ENCODE results near the gene SHC1.
A peak's percentile ranks its signal among the peaks of the same experiment; 100 is the strongest.

Gene SHC1

GRCh38 chr1:155008015-155008941, 37.7 kb upstream of the SHC1 start:
- DNase-seq = peak in 3 of 4 experiments; percentile 32 to 70 (median 62)

DNA sequence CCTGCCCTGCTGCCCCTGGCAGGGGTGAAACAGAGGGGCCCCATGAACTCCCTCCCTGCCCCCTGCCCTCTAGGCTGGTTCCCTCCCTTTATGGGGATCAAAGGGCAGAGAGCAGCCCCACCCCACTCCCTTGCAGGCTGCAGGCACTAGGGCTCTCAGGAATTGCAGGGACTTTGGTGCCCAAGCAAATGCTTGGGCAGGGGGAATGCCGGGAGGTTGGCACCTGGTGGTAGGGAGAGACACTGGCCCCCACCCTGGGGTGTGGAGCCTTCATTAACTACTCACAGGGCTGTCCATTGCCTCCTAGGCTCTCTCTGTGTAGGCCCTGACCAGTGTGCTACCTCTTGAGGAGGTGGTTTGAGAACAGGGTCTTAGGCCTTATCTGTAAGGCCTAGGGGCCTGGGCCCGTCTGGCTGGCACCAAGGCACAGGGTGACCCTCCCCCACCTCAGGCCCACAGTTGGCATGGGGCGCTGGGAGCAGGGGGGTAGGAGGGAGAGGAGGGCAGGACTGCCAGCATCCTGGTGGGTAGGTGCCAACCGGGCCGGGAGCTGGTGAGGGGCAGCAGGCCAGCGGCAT, 36.8 kb upstream of the SHC1 start:
- no peak for DNase-seq

DNA sequence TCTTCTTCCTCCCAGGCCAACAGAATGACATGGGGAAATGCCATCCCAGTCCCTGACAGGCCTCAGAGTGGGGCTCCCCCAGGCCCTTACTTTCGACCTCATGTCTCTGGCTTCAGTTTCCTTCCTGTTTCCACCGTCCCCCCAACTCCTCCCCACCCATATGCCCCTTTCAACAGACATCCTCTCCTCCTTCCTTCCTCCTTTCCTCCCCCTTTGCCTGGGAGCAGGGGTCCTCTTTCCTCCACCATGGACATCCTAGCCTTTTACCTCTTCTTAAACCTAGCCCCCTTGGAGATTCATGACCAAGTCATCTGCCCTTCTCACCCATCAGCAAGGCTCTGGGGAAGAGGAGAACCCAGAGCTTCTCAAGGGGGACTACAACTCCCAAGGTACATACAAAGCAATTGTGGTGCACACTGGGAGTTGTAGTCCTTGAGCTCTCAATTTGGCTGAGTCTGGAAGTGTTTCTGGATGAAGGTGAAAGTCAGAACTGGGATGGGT, 36.1 kb upstream of the SHC1 start:
- peak in 3 of 4 experiments; percentile 73 to 75 (median 74) for DNase-seq

GRCh38 chr1:155005076-155006011, 34.8 kb upstream of the SHC1 start:
- peak in 3 of 4 experiments; percentile 49 to 62 (median 60) for DNase-seq

- DNase-seq = no peak
Observed at GRCh38 chr1:155004352-155005075, 34.0 kb upstream of the SHC1 start.

- peak in 2 of 4 experiments; percentile 54 to 56 for DNase-seq
Observed at GRCh38 chr1:155003766-155004351, 33.3 kb upstream of the SHC1 start.

DNA sequence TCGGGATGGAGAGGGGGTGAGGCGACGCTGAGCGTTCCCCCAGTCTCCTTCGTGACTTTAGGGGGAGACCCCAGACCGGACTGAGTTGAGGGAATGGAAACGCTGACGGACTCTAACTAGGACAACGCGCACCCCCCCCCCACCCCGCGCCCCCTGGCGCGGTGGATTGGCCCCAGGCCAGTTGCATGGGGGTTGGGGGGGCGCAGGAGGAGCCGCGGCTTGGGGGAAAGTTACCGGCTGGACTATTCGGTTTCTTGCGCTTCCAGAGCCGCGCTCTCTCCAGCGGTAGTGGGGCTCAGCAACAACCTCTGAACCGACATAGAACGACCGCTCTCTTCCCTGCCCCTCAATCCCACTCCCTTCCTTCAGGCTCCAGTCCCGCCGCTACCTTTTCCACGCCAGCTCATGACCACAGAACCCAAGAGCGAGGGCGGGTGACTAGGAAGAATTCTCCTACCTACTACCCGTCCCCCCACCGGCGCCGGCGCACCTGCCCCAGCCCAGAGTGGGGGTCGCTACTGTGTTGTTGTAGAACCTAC, 32.7 kb upstream of the SHC1 start:
- DNase-seq = peak in 1 of 4 experiments; percentile 36

GRCh38 chr1:155002464-155003226, 32.1 kb upstream of the SHC1 start, which contains the start of gene ZBTB7B:
Gene ZBTB7B (plus strand): TSS chr1:155002802. CDS start chr1:155014661, 11,859 bp downstream.
- DNase-seq = peak in 2 of 4 experiments; percentile 44 to 62

DNA sequence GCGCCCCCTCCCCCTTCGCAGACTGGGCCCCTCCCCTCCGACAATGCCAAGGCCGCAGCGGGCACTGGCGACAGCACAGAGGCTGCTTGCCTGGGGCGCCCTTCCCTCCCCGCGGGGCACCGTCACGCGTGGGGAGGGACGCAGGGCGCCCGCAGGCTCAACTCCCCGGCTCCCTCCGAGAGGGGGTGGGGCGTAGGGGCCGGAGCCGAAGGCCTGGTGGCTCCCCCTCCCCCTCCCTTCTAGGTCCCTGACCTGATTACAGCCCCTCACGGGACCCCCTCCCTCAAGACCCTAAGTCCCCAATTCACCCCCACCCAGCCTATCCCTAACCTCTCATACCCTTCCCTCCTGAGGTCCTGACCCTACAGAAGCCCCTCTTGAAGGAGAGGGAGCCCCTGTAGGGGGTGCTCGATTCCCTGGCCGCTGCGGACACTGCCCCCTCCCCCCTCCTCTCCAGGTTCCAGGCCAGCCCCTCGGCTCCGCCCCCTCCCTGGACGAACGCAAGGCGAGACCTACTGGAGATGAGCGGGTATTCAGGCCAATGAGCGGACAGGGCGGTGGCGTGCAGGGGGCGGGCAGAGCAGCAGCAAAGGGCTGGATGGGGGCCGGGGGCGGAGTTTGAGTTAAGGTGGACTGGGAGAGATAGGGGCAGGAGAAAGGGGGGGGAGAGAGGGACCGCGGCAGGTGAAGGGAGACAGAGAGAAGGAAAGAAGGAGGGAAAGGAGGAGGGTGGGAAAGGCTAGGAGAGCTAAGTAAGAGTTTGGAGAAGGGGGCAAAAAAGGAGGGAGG, 31.3 kb upstream of the SHC1 start:
- DNase-seq = peak; percentile 98 to 100 (median 100)

DNA sequence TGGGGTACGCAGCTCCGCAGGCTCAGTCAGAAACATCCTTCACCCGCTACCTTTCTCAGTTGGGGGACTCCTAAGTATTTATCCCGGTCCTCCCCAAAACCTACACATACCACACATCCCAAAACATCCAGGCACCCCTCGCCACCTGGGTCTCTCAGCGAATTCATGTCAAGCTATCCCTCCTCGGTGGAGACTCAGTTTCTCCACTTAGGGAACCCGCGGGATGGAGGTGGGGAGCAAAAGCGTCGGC, 30.8 kb upstream of the SHC1 start:
- DNase-seq = no peak

GRCh38 chr1:155000726-155001424, 30.3 kb upstream of the SHC1 start:
- DNase-seq = peak; percentile 68 to 88 (median 78)

GRCh38 chr1:155000411-155000725, 29.8 kb upstream of the SHC1 start:
- DNase-seq = no peak

- no peak for DNase-seq
Observed at GRCh38 chr1:154999571-155000410, 29.2 kb upstream of the SHC1 start.

GRCh38 chr1:154998818-154999570, 28.4 kb upstream of the SHC1 start:
- DNase-seq = peak in 3 of 4 experiments; percentile 64 to 80 (median 76)

DNA sequence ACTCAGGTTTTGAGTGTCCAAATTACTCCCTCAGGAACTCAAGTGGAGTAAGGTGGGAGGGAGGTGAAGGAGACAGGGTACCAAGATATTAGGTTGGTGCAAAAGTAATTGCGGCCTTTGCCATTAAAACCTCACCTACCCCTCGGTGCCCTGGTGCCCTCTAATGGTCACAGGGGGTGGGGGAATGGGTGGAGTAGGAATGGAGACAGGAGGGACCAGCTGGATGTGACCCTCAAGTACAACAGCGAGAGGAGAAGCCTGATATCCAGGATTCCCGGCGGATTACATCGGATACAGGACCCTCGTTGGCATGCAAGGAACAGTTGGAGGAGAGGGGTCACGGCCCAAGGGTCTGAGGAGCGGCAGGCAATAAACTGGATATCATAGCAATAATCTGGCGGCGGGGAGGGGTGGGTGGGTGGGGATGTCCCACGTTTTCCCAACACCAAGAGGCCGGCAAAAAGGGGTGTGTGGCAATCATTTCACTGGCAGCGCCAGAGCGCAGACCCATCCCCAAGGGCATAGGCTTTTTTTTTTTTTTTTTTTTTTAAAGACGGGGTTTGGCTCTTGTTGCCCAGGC, 27.7 kb upstream of the SHC1 start:
- DNase-seq = no peak

DNA sequence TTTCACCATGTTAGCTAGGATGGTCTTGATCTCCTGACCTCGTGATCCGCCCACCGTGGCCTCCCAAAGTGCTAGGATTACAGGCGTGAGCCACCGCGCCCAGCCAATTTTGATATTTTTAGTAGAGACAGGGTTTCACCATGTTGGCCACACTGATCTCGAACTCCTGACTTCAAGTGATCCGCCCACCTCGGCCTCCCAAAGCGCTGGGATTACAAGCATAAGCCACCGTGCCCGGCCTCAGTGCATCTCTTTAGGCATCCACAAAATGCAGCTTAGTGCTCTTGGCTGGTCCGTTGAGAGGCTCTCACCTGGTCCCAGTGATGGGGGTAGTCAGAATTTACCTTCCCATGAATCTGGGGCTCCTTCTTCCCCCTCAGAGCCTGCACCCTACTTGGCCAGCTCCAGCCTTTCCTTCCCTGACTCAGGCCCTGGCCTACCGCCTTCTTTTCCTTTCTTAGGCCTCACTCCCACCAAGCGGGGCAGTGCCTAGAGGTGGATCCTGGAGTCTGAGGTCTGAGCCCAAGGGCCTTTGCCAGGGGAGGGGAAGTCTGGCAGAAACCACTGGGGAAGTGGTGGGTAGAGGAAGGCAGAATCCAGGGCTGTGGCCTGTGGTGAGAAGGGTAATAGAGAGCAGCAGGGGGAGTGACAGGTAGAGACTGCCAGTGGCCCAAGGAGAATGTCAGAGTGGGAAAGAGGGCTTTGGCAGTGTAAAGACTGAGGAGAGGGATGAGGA, 26.6 kb upstream of the SHC1 start:
- DNase-seq = peak; percentile 56 to 82 (median 78)
